Measurements from ENCODE around the gene UBE2I.

DNA sequence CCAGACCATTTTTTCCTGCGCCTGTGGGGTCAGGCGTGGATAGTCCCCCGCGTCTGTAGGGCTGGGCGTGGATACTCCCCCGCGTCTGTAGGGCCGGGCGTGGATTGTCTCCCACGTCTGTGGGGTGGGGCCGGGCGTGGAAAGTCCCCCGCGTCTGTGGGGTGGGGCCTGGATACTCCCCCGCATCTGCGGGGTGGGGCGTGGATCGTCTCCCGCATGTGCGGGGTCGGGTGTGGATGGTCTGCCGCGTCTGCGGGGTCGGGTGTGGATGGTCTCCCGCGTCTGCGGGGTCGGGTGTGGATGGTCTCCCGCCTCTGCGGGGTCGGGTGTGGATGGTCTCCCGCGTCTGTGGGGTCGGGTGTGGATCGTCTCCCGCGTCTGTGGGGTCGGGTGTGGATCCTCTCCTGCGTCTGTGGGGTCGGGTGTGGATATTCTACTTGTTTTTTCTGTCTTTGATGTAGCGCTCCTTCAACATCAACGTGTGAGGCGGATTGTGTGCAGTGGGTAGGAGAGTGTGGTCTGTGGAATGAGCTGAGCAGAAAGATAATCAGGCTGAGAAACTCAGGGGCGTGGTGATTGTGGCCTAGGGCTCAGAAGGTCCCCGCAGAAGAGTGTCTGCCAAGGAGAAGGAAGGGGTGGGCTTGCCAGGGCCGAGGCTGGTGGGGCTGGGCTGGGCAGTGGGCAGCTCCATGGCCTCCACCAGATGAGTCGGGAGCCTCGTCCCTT, 45.5 kb downstream of the UBE2I start:
- TF ChIP-seq, protein P1, sequence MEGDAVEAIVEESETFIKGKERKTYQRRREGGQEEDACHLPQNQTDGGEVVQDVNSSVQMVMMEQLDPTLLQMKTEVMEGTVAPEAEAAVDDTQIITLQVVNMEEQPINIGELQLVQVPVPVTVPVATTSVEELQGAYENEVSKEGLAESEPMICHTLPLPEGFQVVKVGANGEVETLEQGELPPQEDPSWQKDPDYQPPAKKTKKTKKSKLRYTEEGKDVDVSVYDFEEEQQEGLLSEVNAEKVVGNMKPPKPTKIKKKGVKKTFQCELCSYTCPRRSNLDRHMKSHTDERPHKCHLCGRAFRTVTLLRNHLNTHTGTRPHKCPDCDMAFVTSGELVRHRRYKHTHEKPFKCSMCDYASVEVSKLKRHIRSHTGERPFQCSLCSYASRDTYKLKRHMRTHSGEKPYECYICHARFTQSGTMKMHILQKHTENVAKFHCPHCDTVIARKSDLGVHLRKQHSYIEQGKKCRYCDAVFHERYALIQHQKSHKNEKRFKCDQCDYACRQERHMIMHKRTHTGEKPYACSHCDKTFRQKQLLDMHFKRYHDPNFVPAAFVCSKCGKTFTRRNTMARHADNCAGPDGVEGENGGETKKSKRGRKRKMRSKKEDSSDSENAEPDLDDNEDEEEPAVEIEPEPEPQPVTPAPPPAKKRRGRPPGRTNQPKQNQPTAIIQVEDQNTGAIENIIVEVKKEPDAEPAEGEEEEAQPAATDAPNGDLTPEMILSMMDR (IDR thresholded peaks at IDR 0.05): no peak
- TF ChIP-seq POLR2A (IDR thresholded peaks at IDR 0.05): no peak
